Inferior parietal cortex (tissue), 1 donor: ENCODE results near the gene FUZ.
A peak's percentile ranks its signal among the peaks of the same experiment; 100 is the strongest.
"Not testable (repeated sequence)": the region's sequence is repeated elsewhere in the genome, so short reads cannot be mapped to it uniquely, and the experiment has no call there.

ENCODE experiments used
- DNase-seq: peaks from one replicate; pipeline ENCODE4 v3.0.0-alpha.2; 2016; ENCODE audit errors: extremely low spot score

FUZ gene

GRCh38 chr19:49832556-49832955, 19.5 kb upstream of the FUZ start:
- no peak for DNase-seq

GRCh38 chr19:49831592-49831991, 18.5 kb upstream of the FUZ start:
- DNase-seq: no peak

GRCh38 chr19:49830766-49831165, 17.7 kb upstream of the FUZ start:
- no peak for DNase-seq

- no peak for DNase-seq
Measured at GRCh38 chr19:49829721-49830120, 16.6 kb upstream of the FUZ start.

GRCh38 chr19:49829200-49829599, 16.1 kb upstream of the FUZ start:
- no peak for DNase-seq

- no peak for DNase-seq
Measured at GRCh38 chr19:49827034-49827433, 13.9 kb upstream of the FUZ start.

GRCh38 chr19:49824662-49825061, 11.6 kb upstream of the FUZ start:
- DNase-seq: no peak

GRCh38 chr19:49823472-49823871, 10.4 kb upstream of the FUZ start:
- DNase-seq: no peak

- DNase-seq: no peak
Measured at GRCh38 chr19:49820125-49820524, 7.0 kb upstream of the FUZ start.

- DNase-seq: not testable (repeated sequence)
Measured at GRCh38 chr19:49819452-49820115, 6.5 kb upstream of the FUZ start.

GRCh38 chr19:49818649-49819370, 5.7 kb upstream of the FUZ start:
- no peak for DNase-seq

GRCh38 chr19:49817964-49818648, 5.0 kb upstream of the FUZ start, which contains the start of gene MED25:
TSS of gene MED25 (plus strand) at chr19:49818289. CDS start at chr19:49818342, 53 bp downstream.
- DNase-seq: peak; percentile 91

- DNase-seq: no peak
Measured at GRCh38 chr19:49816590-49816989, 3.5 kb upstream of the FUZ start.

GRCh38 chr19:49814010-49814409, 918 bp upstream of the FUZ start:
- DNase-seq: no peak

- no peak for DNase-seq
Measured at GRCh38 chr19:49812452-49812996, 568 bp downstream of the FUZ start.

GRCh38 chr19:49811328-49811727, 1.8 kb downstream of the FUZ start:
- no peak for DNase-seq

GRCh38 chr19:49809941-49810389, 3.1 kb downstream of the FUZ start:
- no peak for DNase-seq

GRCh38 chr19:49809160-49809940, 3.7 kb downstream of the FUZ start:
- DNase-seq: no peak

- peak; percentile 47 for DNase-seq
Measured at GRCh38 chr19:49808711-49809159, 4.4 kb downstream of the FUZ start.

GRCh38 chr19:49807904-49808675, 5.0 kb downstream of the FUZ start:
- no peak for DNase-seq
